NCI-H2029 treated with DMSO at 0.1 percent for 48 hours (cell line): ENCODE results near the gene SH2D4B.
"Not testable (repeated sequence)": the region's sequence is repeated elsewhere in the genome, so short reads cannot be mapped to it uniquely, and the experiment has no call there.

ENCODE experiments used
- DNase-seq: peaks from one replicate; lab custom pipeline; 2025; lab: John Stamatoyannopoulos, UW

Gene SH2D4B

DNA sequence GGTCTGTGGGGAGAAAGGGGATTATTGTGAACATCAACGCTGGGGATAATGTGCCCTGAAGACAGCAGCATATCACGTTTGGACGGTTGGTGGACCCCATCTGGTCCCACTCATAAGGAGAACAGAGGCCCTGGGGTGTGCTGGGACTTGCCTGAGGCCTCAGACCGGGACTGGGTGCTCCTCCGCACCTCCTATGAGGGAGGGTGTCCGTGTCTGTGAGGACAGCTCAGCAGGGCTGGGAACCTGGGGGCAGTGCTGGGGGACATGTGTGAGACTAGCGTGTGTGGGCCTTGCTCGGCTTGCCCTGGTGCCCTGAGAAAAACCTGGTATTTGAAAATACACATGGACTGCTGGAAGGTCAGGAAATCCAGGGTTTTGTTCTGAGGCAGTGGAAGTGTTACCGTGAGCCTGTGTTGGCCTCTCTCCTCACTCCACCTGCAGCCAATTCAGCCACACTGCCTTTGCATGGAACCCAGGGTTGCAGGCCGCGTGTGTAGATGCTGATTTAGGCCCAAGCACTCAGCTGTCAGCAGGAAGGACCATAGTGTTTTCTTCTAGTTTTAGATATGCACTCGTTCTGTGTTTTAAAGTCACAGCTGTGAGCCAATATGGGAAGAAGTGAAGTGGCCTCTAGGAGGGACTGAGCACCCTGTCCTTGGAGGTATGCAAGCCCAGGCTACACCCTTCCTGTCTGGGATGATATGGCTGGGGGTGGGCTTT is 13.4 kb upstream of the SH2D4B start:
- DNase-seq: no peak

DNA sequence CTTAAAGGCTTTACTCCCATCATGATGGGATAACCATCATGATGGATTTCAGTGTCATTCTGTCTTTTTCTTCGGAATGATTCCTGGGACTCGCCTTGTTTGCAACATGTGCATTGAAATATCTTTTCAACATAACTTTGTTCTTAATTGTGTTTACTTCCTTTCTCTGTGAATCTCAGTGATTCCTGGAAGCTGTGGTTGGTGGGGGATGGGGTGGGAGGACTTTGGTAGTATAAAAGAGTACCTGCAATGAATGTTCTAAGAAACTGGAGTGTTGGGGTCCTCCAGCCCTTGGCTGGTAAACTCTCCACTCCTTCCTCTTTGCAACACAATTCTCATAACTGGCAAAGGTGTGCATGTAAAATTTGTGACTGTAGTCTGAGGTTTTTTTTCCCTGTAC is 11.5 kb upstream of the SH2D4B start:
- no peak for DNase-seq

DNA sequence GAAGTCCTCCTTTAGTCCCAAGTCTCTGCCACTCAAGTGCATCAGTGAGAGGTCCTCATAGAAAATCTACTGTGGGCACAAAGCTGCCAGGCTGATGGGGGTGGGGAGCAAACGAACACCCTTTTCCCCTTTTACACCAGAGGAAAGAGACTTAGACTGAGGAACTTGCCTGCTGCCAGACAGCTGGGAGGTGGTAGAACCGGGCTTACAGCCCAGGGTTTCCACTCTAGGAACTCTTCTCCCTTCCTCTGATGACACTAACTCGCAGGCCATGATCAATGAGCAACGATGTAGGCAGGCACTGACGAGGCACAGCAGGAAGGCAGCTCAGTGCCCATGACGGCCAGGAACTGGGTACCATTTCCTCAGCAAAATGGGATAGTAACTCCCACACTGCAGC is 11.0 kb upstream of the SH2D4B start:
- no peak for DNase-seq

DNA sequence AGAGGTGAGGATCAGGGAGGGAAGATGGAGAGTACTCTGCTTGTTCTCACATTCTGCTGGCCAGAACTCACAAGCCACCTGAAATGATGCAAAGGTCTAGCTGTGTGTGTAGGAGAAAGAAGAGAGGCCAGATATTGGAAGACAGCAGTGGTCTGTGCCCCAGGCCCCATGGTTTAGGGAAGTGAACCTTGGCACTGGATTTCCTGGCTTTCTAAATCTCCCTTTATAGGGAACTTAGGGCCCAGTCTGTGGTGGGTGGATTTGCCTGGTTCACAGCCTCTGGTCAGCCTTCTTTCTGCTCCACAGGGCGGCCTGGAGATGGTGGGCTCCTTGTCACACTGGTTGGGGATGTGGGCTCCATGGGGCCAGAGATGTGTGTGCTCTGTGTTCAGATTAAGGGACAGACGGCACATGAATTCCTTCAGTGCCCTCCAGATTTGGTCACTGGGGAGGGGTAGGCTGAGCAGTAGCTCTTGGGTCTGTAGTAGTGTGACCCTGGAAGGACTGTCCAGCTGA is 9.5 kb upstream of the SH2D4B start:
- DNase-seq: no peak

DNA sequence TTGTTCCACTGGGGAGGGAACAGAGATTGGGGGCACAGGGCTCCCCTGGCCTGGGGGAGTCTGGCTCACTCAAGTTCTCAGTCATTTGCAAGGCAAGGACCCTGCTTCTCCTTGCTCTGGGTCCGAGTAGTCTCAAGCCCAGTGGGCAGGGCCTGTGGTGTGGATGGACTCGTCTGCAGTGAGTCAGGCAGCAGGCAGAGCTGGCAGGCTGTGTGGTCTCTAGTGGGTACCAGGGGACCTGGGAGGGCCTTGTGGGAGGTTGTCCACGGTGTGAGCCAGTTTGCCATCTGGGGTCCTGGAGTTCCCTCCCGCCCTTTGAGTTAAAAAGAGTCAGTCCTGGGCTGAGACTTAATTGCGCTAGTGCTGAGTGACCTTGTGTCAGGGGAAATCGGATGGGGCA is 8.8 kb upstream of the SH2D4B start:
- no peak for DNase-seq

DNA sequence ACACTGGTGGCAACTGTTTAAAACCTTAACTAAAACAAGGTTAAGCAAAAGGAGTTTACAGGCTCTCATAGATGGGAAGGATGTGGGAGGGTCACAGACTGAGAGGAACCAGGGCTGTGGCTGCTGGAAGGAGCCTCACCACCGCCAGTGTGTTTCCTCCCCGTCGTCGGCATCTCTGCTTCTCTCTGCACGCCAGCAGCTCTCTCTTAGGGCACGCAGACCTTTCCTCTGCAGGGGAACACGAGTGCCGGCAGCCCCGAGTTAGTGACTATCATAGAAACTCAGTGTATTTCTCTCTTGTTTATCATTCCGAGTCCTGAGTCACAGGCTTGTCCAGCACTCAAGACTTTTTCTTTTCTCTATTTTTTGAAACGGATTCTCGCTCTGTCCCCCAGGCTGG is 8.1 kb upstream of the SH2D4B start:
- DNase-seq: no peak

DNA sequence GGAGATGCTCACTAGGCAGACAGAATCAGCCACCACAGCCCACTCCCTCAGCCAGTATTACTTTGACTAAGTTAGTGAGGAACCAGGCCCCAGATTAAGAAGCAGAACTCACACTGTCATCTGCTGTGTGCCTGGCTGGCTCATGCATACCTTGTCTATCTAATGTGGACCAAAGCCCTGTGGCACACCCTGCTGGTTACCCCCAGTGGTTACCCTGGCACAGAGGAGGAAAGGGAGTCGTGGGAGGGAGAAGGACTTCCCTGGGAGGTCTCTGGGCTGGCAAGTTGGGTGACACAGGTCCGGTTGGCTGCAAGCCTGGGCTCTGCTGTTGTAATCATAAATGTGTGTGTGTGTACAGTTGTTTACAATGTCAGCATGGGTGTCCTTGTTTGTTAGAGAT is 7.5 kb upstream of the SH2D4B start:
- DNase-seq: no peak

DNA sequence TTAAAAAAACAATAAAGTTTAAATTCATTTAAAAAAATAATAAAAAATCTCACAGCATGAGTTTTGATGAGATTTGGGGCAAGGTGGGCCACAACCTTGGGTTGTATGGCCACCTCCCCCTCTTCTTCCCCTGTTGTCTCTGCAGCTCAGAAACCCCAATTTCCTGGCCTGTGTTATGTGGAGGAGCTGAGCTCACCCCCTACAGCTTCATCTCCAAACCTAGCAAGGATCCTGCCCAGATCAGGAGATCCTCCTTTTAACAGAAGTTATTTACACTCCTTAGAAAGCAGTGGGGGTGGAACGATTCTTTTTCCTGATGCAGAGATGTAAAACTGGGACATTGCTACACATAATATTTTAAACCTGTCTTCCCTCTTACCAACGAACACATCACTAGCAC is 6.9 kb upstream of the SH2D4B start:
- no peak for DNase-seq

DNA sequence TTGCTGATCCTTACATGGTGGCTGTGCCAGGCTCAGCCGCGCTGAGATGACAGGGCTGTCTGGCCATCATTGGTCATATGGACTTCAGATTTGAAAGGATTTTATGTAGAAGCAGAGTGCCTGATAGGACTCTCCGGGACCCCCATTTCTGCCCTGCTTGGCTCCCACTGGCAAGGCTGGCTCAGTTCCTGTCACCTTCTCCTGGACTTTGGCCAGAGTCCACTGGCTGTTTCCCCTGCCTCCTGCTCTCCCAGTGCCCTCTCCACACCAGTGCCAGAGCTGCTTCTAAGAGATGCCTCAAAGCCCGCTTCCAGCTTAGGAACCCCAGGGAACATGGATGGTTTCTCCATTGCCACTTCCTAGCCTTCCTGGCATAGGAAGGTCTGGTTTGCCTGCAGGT is 5.1 kb upstream of the SH2D4B start:
- no peak for DNase-seq

DNA sequence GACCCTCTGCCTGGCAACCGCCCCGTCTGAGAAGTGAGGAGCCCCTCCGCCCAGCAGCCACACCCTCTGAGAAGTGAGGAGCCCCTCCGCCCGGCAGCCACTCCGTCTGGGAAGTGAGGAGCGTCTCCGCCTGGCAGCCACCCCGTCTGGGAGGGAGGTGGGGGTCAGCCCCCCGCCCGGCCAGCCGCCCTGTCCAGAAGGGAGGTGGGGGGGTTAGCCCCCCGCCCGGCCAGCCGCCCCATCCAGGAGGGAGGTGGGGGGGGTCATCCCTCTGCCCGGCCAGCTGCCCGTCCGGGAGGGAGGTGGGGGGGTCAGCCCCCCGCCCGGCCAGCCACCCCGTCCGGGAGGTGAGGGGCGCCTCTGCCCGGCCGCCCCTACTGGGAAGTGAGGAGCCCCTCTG is 3.6 kb upstream of the SH2D4B start:
- DNase-seq: not testable (repeated sequence)

DNA sequence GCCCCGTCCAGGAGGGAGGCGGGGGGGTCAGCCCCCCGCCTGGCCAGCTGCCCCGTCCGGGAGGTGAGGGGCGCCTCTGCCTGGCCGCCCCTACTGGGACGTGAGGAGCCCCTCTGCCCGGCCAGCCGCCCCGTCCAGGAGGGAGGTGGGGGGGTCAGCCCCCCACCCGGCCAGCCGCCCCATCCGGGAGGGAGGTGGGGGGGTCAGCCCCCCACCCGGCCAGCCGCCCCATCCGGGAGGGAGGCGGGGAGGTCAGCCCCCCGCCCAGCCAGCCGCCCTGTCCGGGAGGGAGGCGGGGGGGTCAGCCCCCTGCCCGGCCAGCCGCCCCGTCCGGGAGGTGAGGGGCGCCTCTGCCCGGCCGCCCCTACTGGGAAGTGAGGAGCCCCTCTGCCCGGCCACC is 3.1 kb upstream of the SH2D4B start:
- DNase-seq: not testable (repeated sequence)

DNA sequence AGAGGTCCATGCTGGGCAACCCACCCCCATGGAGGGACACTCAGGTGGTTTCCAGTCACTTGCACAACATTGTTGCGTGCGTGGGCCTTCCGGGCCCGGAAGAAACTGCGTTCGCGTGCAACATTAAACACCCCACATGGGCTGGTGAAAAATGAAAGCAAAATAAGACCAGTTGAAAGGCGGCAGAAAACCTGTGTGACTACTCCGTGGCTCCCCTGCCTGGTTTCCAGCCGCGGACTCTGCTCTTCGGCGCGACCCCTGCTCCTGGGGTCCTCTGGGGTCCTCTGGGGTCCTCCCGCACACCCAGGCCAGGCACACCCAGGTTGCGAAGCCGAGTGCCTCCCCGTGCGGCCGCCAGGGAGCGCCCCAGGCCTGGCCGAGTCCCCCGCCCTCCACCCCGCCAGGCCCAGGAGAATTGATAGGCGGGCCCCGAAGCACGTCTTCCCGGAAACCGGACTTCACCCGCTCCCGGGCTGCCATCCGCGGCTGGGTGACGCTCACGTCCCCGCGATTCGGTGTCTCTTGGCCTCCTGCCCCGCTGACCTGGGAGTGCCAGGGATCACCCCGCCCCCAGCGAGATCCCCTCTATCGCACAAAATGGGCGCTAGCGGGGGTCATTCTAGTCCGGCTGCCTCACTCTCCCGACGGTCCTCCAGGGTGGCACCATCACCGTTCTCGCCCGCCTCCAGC is 1.9 kb upstream of the SH2D4B start:
- DNase-seq: no peak

DNA sequence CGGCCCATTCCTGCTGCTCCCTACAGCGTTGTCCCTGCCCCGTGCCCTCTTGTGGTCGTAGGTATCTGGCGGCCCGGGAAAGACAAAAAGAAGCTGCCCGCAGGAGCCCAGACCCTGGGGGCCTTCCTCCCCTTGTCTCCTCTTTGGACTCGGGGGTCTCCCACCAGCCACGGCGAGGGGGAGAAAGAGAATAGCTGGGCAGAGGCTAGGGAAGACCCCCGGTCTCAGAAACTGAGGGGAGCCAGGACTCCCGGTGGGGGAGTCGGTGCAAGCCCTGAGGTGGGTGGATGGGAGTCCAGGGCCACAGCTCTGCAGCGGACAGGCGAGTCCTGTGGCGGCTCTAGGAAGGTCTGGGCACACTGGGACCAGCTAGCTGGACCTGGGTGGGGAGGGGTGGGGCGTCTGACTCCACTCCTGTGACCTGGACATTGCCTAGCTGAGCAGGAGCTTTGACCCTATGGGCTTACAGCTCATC is 1.3 kb upstream of the SH2D4B start:
- DNase-seq: no peak

DNA sequence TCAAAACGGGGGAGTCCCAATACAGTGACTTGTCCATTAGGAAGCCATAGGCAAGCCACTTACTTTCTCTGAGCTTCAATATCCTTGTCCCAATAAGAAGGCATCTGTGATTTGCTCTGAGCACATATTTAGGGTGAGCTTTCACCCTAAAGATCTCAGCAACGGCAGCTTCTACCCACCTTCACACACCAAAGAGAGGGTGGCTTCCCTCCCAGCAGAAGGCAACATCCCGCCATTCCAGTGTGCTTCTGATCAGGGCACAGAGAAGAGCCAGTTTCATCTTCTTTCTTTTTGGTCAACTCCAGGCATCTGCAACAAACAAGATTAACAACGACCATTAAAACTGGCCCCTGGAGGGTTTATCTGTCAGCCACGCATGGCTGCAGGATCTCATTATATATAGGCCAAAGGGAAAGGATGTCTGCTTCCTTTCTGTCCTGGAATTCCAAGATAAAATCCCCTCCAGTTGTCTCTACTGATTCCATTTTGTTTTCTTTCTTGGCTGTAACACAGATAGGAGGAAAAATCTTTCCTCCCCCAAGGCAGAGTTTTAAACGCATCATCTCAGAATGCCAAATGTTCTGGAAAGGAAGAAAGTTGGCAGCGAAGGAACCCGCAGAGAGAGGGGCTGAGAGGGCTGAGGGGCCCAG is 491 bp upstream of the SH2D4B start:
- DNase-seq: no peak

DNA sequence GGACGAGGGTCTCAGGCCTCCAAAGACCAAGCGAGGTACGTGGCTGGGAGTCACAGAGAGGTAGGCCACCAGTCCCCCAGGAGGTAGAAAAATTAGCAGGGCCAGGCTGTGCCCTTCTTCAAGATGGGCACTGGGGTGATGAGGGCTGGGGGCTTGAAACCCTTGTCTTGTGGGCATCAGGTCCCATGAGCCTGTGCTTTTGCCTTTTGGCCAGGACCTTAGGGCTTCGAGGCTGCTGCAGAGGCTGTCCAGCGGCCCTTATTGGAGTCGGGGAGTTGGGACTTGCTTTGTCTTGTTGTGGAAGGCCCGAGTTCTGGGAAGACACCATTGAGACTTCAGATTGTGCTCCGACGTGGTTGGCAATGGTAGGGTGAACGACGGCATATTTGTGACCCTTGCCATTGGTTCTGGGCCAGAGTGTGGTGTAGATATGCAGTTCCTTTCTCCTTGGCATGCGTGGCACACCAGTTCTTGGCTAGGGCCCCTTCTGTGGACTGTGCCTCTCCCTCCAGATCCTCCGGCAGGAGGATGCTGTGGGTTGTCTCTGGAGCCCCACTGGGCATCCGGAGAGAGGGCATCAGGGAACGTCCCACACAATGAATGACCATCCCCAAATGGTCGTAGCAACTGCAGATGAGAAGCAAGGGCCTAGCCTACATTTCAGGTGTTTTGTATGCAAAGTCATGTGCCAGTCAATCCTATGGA is 931 bp downstream of the SH2D4B start:
- no peak for DNase-seq

DNA sequence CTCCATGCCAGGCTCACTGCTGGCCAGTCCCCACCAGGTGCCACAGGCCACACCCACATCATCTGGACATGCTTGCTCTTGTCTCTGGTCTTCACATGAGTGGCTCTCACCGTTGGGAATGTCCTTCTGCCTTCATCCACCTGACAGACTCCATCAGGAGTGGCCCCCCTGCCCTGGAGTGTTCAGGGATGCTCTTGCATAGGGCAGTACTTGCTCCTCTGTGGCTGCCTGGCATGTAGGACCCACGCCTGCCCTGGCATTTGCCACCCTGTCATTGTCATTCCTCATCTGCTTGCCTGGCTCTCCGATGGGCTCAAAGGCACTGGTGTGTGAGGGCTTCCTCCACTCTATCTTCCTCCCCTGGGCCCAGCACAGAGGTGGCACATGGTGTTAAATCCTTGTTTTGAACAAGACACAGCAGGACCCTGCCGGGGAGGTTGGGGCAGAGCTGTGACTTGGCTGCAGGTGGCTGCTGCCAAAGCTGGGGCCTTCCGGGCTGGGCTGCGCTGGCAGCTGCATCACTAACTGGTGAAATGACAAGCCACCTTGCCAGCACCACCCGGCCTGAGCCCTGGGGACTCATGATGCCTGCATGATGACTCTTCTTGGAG is 1.8 kb downstream of the SH2D4B start:
- DNase-seq: no peak

DNA sequence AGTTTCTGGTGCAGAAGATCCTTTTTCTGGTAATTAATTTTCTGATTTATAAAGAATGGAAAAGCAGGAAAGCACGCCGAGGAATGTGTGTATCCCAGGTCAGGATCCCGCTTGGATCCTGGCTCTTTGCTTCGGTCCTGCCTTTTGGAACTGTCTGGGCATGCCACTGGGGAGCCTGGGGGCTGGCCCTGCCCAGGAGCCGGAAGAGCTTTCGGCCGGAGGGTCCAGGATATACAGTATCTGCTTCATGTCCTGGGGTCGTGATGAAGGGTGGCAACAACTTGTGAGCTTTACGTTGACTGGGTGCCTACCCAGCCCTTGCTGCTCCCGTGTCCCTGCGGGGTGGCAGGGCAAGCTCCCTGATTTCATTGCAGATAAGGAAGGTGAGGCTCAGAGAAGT is 2.4 kb downstream of the SH2D4B start:
- no peak for DNase-seq

DNA sequence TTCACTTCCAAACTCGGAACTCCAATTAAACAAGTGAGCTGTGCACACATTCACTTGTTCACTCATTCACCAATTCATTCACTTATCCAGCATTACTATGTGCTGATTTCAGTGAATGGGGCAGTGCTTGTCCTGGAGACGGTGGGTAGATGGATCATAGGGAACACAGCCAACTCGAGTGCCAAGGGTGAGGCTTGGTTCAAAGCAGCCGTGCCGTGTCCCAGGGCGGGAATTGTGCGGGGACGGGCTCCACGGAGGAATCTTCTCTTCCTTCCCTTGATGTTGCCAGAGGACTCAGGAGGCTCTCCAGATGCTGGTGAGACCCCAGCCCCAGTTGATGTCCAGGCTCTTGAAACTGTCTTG is 2.9 kb downstream of the SH2D4B start:
- no peak for DNase-seq

DNA sequence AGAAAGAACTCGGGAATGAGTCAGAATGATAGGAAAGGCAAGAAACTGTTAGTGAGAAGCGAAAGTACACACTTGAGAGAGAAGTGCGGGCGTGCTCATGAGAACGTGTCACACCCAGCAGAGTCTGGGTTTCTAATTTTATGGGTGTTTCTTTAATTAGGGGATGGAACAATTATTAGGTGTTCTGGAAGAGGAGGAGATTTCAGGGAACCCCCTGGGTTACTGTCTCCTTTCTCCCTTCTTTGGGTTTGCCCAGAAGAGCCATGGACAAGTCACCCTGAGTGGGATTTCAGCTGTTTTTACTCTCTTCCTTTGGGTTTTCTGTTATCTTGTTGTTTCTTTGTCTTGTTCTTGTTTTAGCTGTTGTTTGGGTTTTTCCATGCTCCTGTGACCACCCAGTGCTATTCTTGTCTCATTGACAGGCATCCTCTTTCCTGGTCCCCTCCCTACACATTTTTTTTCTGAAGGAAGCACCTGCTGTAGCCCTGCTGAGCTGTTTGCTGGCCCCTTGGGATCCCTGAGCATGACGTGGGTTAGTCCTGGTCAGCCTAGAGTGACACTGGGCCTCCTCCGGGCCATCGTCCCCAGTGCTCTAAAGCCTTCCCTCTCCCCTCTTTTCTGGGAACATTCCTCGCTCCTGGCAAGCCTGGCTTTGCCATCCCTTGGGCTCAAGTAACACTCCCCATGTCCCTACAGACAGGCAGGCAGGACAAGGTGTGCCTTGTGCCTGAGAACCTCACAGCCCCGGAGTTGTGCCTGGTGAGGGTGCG is 3.5 kb downstream of the SH2D4B start:
- DNase-seq: no peak

DNA sequence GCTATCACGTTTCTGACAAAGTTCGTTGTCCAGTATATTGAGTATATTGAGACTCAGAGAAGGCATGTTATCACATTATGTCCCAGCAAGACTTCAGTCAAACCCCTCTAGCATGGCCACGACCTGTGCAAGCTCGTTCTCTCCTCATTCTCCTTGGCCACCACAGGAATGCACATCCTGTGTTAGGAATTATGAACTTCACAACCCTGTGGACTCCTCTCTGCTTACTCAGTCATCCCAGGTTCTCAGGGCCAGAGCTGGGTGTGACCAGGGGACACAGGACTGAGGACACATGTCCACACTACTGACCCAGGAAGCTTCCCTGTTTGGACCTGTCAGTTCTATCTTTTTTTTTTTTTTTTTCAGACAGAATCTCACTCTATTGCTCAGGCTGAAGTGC is 4.4 kb downstream of the SH2D4B start:
- no peak for DNase-seq

DNA sequence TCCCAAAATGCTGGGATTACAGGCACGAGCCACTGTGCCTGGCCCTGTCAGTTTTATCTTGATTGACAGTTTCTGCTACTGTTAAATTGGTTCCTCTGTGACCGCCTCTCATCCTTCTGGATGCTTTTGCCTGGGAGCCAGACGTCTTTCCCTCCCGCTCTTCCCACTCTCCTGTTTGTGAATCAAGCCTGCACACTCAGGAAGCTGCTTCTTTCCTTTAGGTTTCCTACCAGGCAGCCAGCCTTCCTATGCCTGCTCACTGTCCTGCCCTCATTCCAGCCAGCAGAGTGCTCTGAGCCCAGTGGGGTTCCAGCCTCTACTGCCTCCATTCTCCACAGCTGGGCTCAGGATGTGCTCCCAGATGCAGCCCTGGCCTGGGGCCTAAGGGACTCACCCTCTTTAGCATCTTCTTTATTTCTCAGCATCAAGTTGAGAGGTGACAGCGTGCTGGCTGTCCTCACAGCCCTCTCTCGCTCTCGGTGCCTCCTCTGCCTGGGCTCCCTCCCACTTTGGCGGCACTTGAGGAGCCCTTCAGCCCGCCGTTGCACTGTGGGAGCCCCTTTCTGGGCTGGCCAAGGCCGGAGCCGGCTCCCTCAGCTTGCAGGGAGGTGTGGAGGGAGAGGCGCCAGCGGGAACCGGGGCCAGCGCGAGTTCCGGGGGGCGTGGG is 5.1 kb downstream of the SH2D4B start:
- DNase-seq: no peak
